ENCODE results near the gene NEU1.

Gene NEU1

DNA sequence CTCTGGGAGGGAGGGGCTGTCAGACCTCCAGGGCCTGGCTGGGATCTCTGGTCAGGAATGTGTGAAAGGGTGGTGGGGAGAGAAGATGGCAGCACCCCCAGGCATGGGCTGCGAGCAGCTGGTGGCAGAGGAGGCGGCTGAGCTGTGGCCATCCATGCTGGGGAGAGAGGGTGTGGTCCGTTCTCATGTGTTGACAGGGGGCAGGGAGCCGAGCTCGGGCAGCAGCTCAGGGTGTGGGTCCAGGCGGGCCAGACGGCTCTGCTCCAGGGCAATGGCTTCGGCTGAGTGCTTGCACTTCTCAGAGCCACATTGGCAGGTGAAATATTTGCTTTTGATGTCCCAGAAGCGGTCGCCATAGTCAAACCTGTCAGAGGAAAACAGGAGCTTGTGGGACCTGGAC is 17.3 kb upstream of the NEU1 start:
- Histone ChIP-seq H3K4me1 (ENCODE audit: control insufficient read depth, insufficient read depth, low read length) (no peaks in the 10 kb centered on the region), H3K27me3 (ENCODE audit: control insufficient read depth, insufficient read depth, low read length) (no peaks in the 10 kb centered on the region), H3K36me3 (ENCODE audit: control insufficient read depth, insufficient read depth, low read length) (peaks cover 52% of the 10 kb centered on the region), H3K27ac (ENCODE audit: low read depth, low read length) (no peak overlapping the region), H3K9ac (ENCODE audit: low read length) (no peak overlapping the region), H3K9me3 (ENCODE audit: control insufficient read depth, insufficient read depth, low read depth, low read length) (no peaks in the 10 kb centered on the region), H3K4me3 (ENCODE audit: low read depth, low read length) (no peak overlapping the region)

DNA sequence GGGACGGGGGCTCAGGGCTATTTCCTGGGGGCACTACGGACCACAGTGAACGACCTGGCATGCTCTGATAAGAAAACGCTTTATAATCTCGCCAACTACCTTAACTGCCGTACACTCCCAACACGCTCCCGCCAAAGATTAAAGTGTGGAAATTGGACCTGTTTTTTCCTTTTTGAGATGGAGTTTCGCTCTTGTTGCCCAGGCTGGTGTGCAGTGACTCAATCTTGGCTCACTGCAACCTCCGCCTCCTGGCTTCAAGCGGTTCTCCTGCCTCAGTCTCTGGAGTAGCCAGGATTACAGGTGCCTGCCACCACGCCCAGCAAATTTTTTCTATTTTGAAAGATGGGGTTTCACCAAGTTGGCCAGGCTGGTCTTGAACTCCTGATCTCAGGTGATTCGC is 16.5 kb upstream of the NEU1 start:
- Histone ChIP-seq H3K27me3 (ENCODE audit: control insufficient read depth, insufficient read depth, low read length) (no peaks in the 10 kb centered on the region), H3K9me3 (ENCODE audit: control insufficient read depth, insufficient read depth, low read depth, low read length) (no peaks in the 10 kb centered on the region), H3K27ac (ENCODE audit: low read depth, low read length) (no peak overlapping the region), H3K4me1 (ENCODE audit: control insufficient read depth, insufficient read depth, low read length) (no peaks in the 10 kb centered on the region), H3K9ac (ENCODE audit: low read length) (no peak overlapping the region), H3K4me3 (ENCODE audit: low read depth, low read length) (no peak overlapping the region), H3K36me3 (ENCODE audit: control insufficient read depth, insufficient read depth, low read length) (peaks cover 45% of the 10 kb centered on the region)

DNA sequence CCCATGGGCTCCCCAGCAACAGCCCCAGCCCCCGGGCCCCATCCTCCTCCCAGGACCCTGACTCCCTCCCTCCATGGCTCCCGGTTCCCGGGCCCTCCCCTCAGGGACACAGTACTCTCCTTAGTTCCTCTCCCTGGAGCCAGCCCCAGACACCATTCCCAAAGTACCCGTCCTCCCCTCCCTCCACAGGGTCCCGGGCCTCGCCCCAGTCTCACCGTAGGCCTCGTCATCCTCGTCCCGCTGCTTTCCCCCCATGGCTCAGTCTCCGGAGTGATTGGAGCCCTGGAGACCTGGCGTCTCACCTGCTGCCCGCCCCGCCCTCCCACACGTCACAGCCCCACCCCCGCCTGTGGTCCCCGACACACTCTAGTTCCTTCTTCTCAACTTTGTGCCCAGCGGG is 16.1 kb upstream of the NEU1 start, which contains the start of gene SLC44A4:
SLC44A4 (minus strand) TSS at position 272 of the 400 bp plus-strand sequence; CDS start at position 255, 17 bp downstream.
- H3K36me3 ChIP-seq (ENCODE audit: control insufficient read depth, insufficient read depth, low read length): peaks cover 41% of the 10 kb centered on the region
- H3K27ac ChIP-seq (ENCODE audit: low read depth, low read length): no peak within 1 kb of the TSS
- H3K27me3 ChIP-seq (ENCODE audit: control insufficient read depth, insufficient read depth, low read length): no peaks in the 10 kb centered on the region
- no peaks in the 10 kb centered on the region for H3K4me1 ChIP-seq (ENCODE audit: control insufficient read depth, insufficient read depth, low read length)
- H3K4me3 ChIP-seq (ENCODE audit: low read depth, low read length): no peak within 1 kb of the TSS
- H3K9ac ChIP-seq (ENCODE audit: low read length): no peak within 1 kb of the TSS
- no peaks in the 10 kb centered on the region for H3K9me3 ChIP-seq (ENCODE audit: control insufficient read depth, insufficient read depth, low read depth, low read length)

DNA sequence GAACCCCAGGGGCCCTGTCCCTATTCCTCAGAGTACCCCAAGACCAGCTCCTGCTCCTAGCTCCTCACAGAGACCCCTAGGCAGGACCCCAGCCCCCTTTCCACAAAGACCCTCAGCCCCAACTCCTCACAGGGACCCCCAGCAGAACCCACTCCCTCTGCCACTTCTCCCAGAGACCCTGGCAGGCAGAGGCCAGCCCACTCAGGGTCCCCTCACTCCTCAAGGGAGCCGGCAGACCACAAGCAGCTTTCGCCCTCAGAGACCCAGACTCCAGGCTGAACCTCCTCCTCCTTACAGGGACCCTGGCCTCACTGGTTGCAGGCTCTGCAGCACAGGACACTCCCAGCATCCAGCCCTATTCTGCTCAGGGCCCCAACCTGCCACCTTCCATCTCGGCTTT is 15.6 kb upstream of the NEU1 start:
- Histone ChIP-seq H3K4me3 (ENCODE audit: low read depth, low read length) (no peak overlapping the region), H3K9me3 (ENCODE audit: control insufficient read depth, insufficient read depth, low read depth, low read length) (no peaks in the 10 kb centered on the region), H3K9ac (ENCODE audit: low read length) (no peak overlapping the region), H3K4me1 (ENCODE audit: control insufficient read depth, insufficient read depth, low read length) (no peaks in the 10 kb centered on the region), H3K27ac (ENCODE audit: low read depth, low read length) (no peak overlapping the region), H3K36me3 (ENCODE audit: control insufficient read depth, insufficient read depth, low read length) (peaks cover 36% of the 10 kb centered on the region), H3K27me3 (ENCODE audit: control insufficient read depth, insufficient read depth, low read length) (no peaks in the 10 kb centered on the region)

DNA sequence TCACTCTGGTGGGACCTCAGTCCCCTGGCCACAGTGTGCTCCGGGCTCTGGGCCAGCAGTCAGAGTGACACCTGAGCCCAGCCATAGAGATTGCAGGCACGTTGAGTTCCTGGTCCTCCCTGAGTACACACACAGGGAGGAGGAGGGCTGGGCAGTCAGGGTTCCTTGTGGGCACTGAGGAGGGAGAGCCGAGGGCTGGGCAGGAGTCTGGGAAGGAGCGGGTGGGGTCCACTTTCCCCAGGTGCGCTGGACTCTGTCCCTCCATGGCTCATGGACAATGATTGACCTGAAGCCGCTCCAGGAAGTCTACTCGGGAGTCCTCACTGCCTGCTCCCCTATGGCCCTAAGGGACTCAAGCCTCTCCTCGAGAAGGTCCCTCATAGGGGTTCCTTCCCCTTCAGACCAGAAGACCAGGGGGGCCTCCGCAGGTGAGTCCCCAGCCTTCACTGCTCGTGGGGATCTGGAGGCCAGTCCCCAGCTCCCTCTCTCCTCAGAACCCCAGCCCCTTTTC is 15.1 kb upstream of the NEU1 start:
- H3K27me3 ChIP-seq (ENCODE audit: control insufficient read depth, insufficient read depth, low read length): no peaks in the 10 kb centered on the region
- H3K36me3 ChIP-seq (ENCODE audit: control insufficient read depth, insufficient read depth, low read length): peaks cover 30% of the 10 kb centered on the region
- no peak overlapping the region for H3K27ac ChIP-seq (ENCODE audit: low read depth, low read length)
- H3K4me3 ChIP-seq (ENCODE audit: low read depth, low read length): no peak overlapping the region
- no peak overlapping the region for H3K9ac ChIP-seq (ENCODE audit: low read length)
- H3K4me1 ChIP-seq (ENCODE audit: control insufficient read depth, insufficient read depth, low read length): no peaks in the 10 kb centered on the region
- H3K9me3 ChIP-seq (ENCODE audit: control insufficient read depth, insufficient read depth, low read depth, low read length): no peaks in the 10 kb centered on the region

DNA sequence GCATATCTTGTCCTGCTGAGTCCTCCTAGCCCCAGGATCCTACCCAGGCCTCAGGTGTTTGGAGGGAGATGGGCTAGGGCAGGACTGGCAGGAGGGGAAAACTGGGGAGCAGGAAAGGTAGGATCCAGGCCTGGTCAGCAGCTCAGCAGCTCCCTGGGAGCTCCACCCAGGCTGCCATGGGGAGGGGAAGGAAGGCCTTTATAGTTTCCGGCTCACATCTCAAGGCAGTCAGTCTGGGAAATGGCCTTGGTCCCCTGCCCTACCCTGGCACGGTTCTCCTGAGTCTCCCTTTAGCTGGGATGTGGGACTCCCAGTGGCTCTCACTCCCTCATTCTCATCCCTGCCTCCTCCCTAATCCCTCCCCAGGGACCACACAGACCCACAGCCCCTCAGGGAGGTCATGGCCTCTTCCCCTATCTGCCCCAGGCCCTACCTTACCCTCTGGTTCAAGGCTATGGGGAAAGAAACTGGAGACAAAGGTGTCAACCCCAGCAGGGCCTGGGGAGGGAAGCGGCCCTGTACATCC is 14.6 kb upstream of the NEU1 start:
- Histone ChIP-seq H3K36me3 (ENCODE audit: control insufficient read depth, insufficient read depth, low read length) (peaks cover 25% of the 10 kb centered on the region), H3K9ac (ENCODE audit: low read length) (no peak overlapping the region), H3K9me3 (ENCODE audit: control insufficient read depth, insufficient read depth, low read depth, low read length) (no peaks in the 10 kb centered on the region), H3K27me3 (ENCODE audit: control insufficient read depth, insufficient read depth, low read length) (no peaks in the 10 kb centered on the region), H3K4me1 (ENCODE audit: control insufficient read depth, insufficient read depth, low read length) (no peaks in the 10 kb centered on the region), H3K4me3 (ENCODE audit: low read depth, low read length) (no peak overlapping the region), H3K27ac (ENCODE audit: low read depth, low read length) (no peak overlapping the region)

DNA sequence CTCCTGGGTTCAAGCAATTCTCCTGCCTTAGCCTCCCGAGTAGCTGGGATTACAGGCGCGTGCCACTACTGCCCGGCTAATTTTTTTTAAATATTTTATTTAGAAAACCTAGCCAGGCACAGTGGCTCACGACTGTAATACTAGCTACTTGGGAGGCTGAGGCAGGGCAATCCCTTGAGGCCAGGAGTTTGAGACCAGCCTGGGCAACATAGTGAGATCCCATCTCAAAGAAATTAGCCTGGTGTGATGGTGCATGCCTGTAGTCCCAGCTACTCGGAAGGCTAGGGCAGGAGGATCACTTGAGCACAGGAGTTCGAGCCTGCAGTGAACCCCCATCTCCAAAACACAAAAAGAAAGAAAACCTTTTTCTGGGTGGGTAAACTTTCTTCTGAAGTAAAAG is 13.7 kb upstream of the NEU1 start:
- no peak overlapping the region for H3K27ac ChIP-seq (ENCODE audit: low read depth, low read length)
- no peaks in the 10 kb centered on the region for H3K27me3 ChIP-seq (ENCODE audit: control insufficient read depth, insufficient read depth, low read length)
- no peak overlapping the region for H3K4me3 ChIP-seq (ENCODE audit: low read depth, low read length)
- peaks cover 4% of the 10 kb centered on the region for H3K4me1 ChIP-seq (ENCODE audit: control insufficient read depth, insufficient read depth, low read length)
- H3K9ac ChIP-seq (ENCODE audit: low read length): no peak overlapping the region
- no peaks in the 10 kb centered on the region for H3K9me3 ChIP-seq (ENCODE audit: control insufficient read depth, insufficient read depth, low read depth, low read length)
- H3K36me3 ChIP-seq (ENCODE audit: control insufficient read depth, insufficient read depth, low read length): peaks cover 20% of the 10 kb centered on the region

DNA sequence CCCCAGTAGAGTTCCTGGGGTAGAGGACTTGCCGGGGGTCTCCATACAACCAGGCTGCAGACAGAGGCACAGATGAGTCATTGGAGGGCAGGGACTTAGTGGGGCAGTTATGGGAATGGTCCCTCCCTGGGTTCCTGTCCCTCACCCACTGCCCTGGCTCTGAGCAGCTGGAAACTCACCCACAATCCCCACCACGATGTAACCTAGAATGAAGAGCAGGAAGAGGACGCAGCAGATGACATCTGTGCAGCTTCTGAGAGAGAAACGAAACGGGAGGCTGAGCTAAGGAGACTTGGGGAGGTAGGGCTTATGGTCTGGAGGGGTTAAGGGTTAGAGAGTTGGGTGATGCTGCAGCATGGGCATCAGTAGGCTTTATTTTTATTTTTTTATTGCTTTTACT is 13.3 kb upstream of the NEU1 start:
- H3K27me3 ChIP-seq (ENCODE audit: control insufficient read depth, insufficient read depth, low read length): no peaks in the 10 kb centered on the region
- H3K4me1 ChIP-seq (ENCODE audit: control insufficient read depth, insufficient read depth, low read length): peaks cover 9% of the 10 kb centered on the region
- H3K27ac ChIP-seq (ENCODE audit: low read depth, low read length): no peak overlapping the region

DNA sequence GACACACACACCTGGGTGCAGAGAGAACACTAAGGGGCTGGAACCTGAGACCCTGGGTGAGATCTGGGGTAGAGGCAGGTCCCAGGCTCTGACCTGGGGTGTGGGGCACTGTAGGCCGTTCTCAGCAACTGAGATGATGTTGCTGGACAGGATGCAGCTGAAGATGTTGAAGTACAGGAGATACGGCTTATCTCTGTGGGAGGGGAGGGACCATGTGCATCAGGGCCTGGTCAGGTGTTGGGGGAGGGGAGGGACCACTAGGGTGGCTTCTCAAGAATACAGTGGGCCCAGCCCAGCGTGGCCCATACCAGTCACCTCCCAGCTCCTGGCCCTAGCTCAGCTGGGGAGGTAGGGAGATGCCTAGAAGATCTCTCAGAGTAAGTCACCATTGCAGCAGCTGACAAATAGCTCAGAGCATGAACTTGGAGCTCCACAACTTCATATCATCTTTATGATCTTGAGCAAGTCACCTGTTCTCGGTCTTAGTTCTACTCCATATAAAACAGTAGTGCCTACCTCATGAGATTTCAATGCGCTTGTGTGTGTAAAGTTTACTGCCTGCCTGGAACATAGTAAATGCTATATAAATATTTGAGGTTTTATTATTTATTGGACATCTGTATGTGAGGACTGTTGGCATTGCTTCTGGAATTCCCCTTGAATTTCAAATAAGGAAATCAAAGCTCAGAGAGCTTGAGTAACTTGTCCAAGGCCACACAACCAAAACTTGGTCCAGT is 12.4 kb upstream of the NEU1 start:
- H3K9me3 ChIP-seq (ENCODE audit: control insufficient read depth, insufficient read depth, low read depth, low read length): no peaks in the 10 kb centered on the region
- H3K9ac ChIP-seq (ENCODE audit: low read length): no peak overlapping the region
- no peak overlapping the region for H3K4me3 ChIP-seq (ENCODE audit: low read depth, low read length)
- no peak overlapping the region for H3K27ac ChIP-seq (ENCODE audit: low read depth, low read length)
- peaks cover 13% of the 10 kb centered on the region for H3K4me1 ChIP-seq (ENCODE audit: control insufficient read depth, insufficient read depth, low read length)
- H3K27me3 ChIP-seq (ENCODE audit: control insufficient read depth, insufficient read depth, low read length): no peaks in the 10 kb centered on the region
- peaks cover 6% of the 10 kb centered on the region for H3K36me3 ChIP-seq (ENCODE audit: control insufficient read depth, insufficient read depth, low read length)

More for the DNA sequence above, 13.3 kb upstream of the NEU1 start:
- Histone ChIP-seq H3K9ac (ENCODE audit: low read length) (no peak overlapping the region), H3K9me3 (ENCODE audit: control insufficient read depth, insufficient read depth, low read depth, low read length) (no peaks in the 10 kb centered on the region), H3K4me3 (ENCODE audit: low read depth, low read length) (no peak overlapping the region), H3K36me3 (ENCODE audit: control insufficient read depth, insufficient read depth, low read length) (peaks cover 15% of the 10 kb centered on the region)

DNA sequence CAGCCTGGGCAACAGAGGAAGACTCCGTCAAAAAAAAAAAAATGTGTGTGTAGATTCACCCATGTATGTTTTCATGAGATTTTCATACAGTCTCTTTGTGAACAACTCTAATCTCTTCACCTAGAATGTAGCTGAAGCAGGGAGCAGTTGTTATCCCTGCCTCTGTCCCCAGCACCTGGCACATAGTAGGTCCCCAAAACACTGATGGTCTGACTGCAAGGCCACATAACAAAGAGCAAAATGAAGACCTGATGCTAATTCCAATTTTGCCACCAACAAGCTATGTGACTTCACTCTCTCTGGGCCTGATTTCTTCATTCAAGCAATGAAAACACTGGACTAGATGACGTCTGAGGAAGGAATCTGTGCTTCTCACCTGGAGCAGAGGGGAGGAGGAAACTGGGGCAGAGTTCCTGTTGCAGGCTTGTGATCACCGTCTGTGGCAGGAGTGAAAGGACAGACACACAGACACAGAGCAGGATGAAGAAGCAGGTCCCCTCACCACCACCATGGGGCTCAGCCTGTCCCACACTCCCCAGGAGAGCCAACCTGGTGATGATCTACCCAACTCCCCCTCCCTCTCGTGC is 11.6 kb upstream of the NEU1 start:
- Histone ChIP-seq H3K4me3 (ENCODE audit: low read depth, low read length) (no peak overlapping the region), H3K27me3 (ENCODE audit: control insufficient read depth, insufficient read depth, low read length) (no peaks in the 10 kb centered on the region), H3K4me1 (ENCODE audit: control insufficient read depth, insufficient read depth, low read length) (peaks cover 13% of the 10 kb centered on the region), H3K36me3 (ENCODE audit: control insufficient read depth, insufficient read depth, low read length) (no peaks in the 10 kb centered on the region), H3K9ac (ENCODE audit: low read length) (no peak overlapping the region), H3K27ac (ENCODE audit: low read depth, low read length) (no peak overlapping the region), H3K9me3 (ENCODE audit: control insufficient read depth, insufficient read depth, low read depth, low read length) (no peaks in the 10 kb centered on the region)

DNA sequence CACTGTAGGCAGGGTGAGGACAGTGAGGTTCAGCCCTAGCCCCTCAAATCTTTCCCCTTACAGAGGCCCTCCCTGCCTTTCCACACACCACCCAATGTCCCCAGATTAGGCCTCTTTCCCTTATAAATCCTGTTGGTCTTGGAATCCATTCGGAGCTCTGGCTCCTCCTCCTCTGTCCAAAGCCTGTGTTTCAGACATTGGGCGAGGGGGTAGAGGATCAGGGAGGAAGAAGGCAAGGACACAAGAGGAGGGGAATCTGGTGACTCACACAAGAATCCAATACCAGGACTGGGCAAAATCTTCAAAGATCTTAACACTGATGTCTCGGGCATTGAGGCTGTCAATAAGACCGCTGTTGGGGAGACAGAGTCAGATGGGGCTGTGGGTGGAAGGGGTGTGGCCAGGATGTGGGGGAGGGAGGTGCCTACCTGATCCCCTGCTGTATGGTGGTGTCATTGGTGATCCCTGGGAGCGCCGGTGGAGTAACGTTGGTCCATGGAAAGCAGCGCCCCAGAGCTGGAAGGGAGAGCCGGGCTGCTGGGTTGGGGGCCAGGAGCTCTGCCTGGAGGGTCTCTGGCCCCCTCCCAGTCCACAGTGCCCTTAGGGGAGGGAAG is 8.5 kb upstream of the NEU1 start:
- Histone ChIP-seq H3K9me3 (ENCODE audit: control insufficient read depth, insufficient read depth, low read depth, low read length) (no peaks in the 10 kb centered on the region), H3K4me3 (ENCODE audit: low read depth, low read length) (no peak overlapping the region), H3K27ac (ENCODE audit: low read depth, low read length) (no peak overlapping the region), H3K27me3 (ENCODE audit: control insufficient read depth, insufficient read depth, low read length) (no peaks in the 10 kb centered on the region), H3K4me1 (ENCODE audit: control insufficient read depth, insufficient read depth, low read length) (peaks cover 16% of the 10 kb centered on the region), H3K9ac (ENCODE audit: low read length) (no peak overlapping the region), H3K36me3 (ENCODE audit: control insufficient read depth, insufficient read depth, low read length) (no peaks in the 10 kb centered on the region)

Measured in HUES6 (cell line).